ENCODE data around the gene ETS1. TPM values are rescaled to one million over a fixed set of nuclear protein-coding genes. Genes with fewer than 3 reads are reported as not detected.

Gene ETS1
- polyA plus RNA-seq, 4 donors: 70.5 to 96.0 (median 83.5) TPM

DNA sequence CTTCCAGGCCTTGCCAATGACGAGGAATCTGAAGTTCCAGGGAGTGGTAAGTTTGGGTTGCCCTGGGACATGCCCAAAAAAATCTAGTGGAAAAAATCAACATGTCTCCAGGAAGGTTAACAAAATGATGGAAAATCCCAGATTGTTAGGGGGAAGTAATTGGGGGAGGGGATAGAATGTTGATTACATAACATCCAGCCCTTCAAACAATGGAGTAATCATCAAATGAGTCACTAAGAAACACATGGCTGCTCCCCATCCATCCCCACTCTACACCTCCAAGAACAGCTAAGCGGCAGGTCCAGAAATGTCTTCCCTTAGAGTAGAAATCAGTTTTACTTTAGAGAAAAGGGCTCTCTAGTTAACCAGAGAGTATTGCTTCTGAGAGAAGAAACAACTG, 94.9 kb downstream of the ETS1 start:
- no peak for DNase-seq (ENCODE audit: low read depth in 4 of 4, low spot score in 3 of 4)

GRCh38 chr11:128491195-128491936, 96.0 kb downstream of the ETS1 start:
- no peak for DNase-seq (ENCODE audit: low read depth in 4 of 4, low spot score in 3 of 4)

DNA sequence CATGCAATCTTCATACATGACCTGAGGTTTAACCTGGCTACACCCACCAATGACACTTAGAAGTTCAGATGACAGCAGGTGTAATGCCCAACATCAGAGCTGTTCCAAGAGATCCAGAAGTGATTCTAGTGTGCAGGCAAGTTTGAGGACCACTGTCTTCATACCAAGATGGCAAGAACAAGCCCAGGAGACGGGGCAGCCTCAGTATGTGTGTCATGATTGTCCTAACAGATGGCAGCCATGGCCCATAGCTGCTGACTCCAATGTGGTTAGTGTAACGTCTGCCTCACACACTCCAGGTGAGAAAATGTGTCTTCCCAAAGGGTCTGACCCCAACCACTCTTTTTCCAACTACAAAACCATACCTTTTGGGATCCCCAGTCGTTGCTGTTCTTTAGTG, 97.3 kb downstream of the ETS1 start:
- DNase-seq (ENCODE audit: low read depth in 4 of 4, low spot score in 3 of 4): no peak

GRCh38 chr11:128488471-128488870, 98.9 kb downstream of the ETS1 start:
- DNase-seq (ENCODE audit: low read depth in 4 of 4, low spot score in 3 of 4): no peak

DNA sequence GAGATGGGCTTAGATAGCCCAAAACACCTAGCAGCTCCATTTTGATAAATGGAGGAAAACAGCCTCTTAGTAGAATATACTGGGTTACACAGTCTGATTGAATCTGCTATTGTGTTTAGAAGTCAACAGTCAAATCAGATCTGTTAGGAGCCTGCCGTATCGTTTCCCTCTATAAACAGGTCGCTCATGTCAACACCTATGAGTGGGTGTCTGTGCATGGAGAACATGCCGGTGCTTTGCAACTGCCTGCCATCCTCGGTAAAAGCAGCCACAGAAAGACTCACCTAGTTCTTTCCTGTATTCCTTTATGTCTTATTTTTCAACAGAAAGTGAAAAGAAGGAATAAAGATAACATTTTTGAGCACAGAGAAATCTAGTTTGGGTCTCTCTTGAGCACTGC, 99.4 kb downstream of the ETS1 start:
- no peak for DNase-seq (ENCODE audit: low read depth in 4 of 4, low spot score in 3 of 4)

- DNase-seq (ENCODE audit: low read depth in 4 of 4, low spot score in 3 of 4): no peak
These were observed 103.2 kb downstream of the ETS1 start for GRCh38 chr11:128484172-128484571.

DNA sequence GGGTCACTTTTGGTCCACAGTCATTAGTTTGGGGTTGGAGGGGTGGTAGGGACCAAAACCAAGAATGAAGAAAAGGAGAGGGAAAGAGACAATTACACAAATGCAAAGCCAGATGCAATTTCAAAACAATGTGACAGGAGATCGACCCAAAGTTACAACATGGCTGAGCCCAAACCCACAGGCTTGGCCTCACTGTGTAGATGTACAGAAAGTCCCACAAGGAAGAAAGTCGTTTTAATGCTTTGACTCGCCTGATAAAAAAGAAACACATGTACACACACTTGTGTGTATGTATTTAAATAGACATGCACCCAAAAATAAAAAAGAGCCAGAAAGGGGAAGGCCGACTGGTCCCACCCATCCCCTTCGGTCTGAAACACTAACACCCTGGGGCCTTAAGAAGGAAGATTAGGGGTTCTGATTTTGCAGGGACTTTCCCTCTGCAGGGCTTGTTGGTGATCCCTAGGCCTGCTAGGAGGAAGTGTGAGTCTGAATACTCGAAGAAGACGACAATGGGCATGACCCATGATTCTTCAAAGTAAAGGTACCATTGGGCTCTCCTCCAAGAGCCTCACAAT, 104.1 kb downstream of the ETS1 start:
- DNase-seq (ENCODE audit: low read depth in 4 of 4, low spot score in 3 of 4): no peak

DNA sequence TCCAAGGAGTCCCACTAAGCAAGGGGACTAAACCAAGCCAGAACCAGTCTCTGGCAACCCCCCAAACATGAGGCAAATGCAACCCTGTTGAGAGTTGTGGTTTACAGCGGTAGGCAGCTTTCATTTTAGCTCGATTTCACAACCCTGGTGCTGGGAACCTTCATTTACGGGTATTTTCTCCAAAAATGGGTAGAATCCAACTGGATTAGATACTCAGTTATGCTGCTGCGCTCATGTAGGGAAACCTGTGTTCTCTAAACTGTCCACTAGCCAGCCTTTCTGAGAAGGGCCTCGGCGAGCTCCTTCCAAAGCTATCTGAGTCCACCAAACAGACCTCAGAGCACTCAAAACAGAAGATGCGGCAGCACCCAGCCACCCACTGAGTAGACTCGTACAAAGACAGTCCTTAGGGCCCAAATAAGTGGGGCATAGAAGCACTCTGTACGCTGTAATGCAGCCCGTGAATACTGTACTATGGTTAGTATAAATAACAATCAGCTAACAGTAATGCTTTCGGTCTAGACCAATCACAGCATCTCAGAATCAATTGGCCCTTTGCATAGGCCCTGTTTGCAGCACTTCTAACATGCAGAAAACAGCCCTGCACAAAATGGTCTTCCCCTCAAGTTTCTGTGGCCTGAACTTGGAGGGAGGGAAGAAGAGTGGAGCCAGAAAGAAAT, 104.7 kb downstream of the ETS1 start:
- DNase-seq (ENCODE audit: low read depth in 4 of 4, low spot score in 3 of 4): no peak

- DNase-seq (ENCODE audit: low read depth in 4 of 4, low spot score in 3 of 4): no peak
These were observed 105.3 kb downstream of the ETS1 start for GRCh38 chr11:128482092-128482491.

DNA sequence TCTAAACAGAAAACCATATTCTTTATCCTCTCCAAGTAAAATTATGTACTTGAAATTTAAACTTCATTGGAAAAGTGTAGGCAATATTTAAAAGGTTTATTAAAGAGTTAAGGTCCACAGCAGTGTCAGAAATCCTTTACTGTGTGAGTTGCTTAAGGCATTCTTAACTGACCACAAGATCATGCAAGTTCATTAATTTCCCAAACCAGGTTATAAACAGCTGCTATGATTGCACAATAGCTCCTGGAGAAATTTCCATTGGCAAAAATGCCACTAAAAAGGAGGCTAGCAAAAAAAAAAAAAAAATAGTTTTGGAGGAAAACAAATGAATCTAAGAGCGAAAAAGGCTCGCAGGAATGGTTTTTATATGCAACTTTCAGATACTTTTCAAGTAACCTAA, 106.2 kb downstream of the ETS1 start:
- DNase-seq (ENCODE audit: low read depth in 4 of 4, low spot score in 3 of 4): no peak

DNA sequence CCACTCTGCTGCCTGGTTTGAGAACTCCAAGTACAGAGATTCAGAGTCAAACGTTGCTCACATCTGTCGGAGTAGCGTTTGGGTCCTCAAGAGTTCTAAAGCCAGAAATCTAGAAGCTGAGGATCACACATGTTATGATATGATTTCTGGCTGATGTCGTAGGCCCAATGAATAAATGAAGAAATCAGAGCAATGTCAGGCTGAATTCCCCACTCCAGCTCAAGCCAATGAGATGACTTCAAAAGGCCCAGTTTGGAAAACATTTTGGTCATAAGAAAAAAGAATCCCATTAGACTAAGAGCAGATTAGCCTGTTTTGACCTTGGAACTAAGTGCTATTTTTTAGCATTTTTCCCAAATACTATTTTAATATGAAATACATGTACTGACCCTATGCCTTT, 106.7 kb downstream of the ETS1 start:
- DNase-seq (ENCODE audit: low read depth in 4 of 4, low spot score in 3 of 4): no peak

DNA sequence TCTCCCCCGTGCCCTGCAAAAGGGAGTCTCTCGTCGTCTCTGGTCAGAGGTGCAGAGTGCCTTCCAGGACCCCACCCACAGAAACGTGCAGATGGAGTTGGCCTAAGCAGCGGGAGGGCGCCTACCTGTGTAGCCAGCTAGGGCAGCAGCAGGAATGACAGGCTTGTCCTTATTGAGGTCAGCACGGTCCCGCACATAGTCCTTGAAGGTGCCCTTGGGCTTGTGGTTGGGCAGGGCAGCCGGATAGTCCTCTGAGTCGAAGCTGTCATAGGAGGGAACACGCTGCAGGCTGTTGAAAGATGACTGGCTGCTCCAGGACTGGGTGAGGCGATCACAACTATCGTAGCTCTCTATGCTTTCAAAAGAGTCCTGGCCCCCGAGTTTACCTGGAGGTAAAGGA, 107.3 kb downstream of the ETS1 start:
- DNase-seq (ENCODE audit: low read depth in 4 of 4, low spot score in 3 of 4): no peak

DNA sequence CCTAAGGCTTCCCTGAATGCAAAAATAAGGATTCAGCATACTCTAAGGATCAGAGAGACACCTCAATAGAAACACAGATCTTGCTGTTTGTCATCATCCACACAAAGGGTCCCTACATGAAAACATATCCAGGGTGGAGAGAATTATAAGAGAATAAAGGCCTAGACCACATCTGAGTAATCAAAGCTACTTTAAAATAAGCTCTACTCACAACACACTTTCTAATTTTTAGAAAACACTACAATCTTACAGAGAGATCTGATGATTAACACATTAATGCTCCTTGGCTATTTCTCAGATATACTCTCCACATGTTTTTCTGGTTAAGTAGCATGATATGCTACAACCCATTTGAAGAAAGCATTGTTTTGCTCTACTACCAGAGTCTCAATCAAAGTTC, 108.2 kb downstream of the ETS1 start:
- no peak for DNase-seq (ENCODE audit: low read depth in 4 of 4, low spot score in 3 of 4)

- no peak for DNase-seq (ENCODE audit: low read depth in 4 of 4, low spot score in 3 of 4)
These were observed 109.1 kb downstream of the ETS1 start for GRCh38 chr11:128478305-128478704.

DNA sequence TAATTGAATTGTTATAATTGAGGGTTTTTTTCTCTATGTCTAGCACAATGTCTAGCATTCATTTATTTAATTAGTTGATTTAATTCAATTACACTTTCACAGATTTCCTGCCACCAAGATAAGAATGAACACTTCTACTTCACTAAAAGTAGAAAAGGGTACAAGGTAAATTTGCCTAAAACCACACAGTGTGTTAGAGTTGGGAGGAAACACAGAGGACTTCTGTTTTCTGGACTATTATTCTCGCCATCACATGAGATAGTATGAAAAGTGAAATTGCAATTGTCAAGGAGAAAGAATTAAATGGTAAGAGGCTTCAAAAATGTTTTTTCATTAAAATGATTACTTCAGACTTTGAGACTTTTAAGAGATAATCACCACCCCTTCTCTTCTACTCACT, 109.5 kb downstream of the ETS1 start:
- DNase-seq (ENCODE audit: low read depth in 4 of 4, low spot score in 3 of 4): no peak

DNA sequence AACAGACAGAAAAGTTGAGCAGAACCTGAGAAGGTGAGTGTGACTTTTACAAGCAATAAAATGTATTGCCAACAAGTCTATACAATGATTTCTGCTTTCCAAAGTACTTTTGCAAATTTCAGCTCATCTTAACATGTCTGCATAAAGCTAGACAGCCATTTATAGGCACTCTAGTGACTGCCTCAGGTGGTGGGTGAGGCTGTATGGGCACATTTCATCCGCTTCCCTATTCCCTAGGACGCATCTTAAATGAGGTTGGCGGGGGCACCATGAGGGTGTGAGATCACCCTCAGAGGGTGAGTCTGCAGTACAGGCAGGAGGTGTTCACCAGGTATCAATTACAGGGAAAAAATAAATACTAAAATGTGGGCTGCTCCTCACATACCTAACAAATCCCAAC, 110.1 kb downstream of the ETS1 start:
- no peak for DNase-seq (ENCODE audit: low read depth in 4 of 4, low spot score in 3 of 4)

DNA sequence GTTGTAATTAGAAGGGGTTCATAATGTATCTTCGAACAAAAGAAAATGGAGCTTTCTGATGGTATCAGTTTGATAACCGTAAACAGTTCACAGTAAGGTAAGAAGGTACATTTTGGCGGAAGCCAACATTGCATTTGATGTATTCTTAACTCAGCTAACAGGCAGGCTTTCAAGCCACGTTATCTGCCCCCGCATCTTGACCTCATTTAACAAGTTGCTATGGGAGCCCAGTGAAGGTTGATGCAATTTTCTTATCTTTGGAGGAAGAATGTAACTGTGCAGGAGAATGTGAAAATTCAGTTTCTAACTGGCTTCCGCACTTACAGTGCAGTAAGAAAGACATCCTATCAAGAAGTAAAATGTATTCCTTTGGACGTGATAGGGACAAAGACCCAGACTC, 110.6 kb downstream of the ETS1 start:
- DNase-seq (ENCODE audit: low read depth in 4 of 4, low spot score in 3 of 4): no peak

DNA sequence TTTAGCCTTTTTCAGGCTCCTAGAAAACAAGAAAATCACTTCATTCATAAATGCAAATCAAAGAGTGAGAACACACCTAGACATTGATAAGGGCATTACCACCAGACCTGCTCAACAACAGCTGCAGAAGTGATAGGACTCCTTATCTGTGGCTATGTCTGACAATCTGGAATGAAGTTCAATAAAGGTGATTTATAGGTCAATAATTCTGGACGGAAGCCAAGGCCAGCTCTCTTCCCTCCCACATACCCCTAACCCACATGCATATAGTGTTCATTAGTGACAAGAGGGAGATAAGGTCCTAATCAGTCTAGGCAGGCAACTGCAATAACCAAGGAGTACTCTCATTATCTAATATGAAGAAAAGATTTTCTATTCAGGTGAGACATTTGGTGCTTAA, 111.3 kb downstream of the ETS1 start:
- DNase-seq (ENCODE audit: low read depth in 4 of 4, low spot score in 3 of 4): no peak

- no peak for DNase-seq (ENCODE audit: low read depth in 4 of 4, low spot score in 3 of 4)
These were observed 113.1 kb downstream of the ETS1 start for GRCh38 chr11:128474036-128474874.

DNA sequence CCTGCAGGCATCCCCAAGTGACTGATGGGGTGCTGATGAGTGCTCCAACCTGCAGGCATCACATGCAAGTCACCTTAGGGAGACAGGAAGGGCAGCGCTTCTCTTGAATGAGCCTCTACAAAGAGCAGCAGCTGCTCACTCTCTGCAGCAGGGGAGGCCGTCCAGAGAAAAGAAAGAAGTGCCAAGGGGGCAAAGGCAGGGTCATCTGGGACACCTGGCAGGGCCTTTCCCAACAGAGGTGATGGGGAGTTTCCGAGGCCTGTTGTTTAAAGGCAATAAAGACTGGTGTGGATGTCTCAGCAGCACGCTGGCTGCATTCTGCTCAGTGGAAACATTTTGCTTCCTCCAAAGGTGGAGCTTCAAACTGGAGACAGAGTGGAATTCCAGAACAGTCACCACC, 113.7 kb downstream of the ETS1 start:
- no peak for DNase-seq (ENCODE audit: low read depth in 4 of 4, low spot score in 3 of 4)

All from right renal pelvis (tissue), 4 donors.